Calu3 (cell line): ENCODE results near the gene CEP85. TPM values are rescaled to one million over a fixed set of nuclear protein-coding genes. Genes with fewer than 3 reads are reported as not detected.

Experiments
- BruUV-seq: library from RNA; stranded (reverse); fragments of 400-500 nt; replicated peaks from 2 replicates; lab custom pipeline; 2021; lab: Mats Ljungman, UMichigan
- CTCF ChIA-PET: fragments of 300-600 bp; sonication (Branson Sonifier 250); formaldehyde crosslinking; loops from one replicate; lab custom pipeline; 2022; ENCODE audit warnings: antibody characterized with exemption; lab: Charles Lee
- DNase-seq: peaks from one replicate; pipeline ENCODE4 v3.0.0; 2022
- H3K27ac Mint-ChIP-seq: one replicate; pipeline ENCODE4 v1.8.0; 2022; ENCODE audit warnings: mixed read lengths; ENCODE audit not compliant: unreplicated experiment
- H3K27me3 Mint-ChIP-seq: one replicate; pipeline ENCODE4 v1.8.0; 2022; ENCODE audit warnings: mixed read lengths; ENCODE audit not compliant: unreplicated experiment
- H3K36me3 Mint-ChIP-seq: one replicate; pipeline ENCODE4 v1.8.0; 2022; ENCODE audit warnings: mild to moderate bottlenecking, moderate library complexity, mixed read lengths; ENCODE audit not compliant: insufficient read depth, unreplicated experiment
- H3K4me1 Mint-ChIP-seq: one replicate; pipeline ENCODE4 v1.8.0; 2022; ENCODE audit warnings: mild to moderate bottlenecking, low read depth, mixed read lengths; ENCODE audit not compliant: unreplicated experiment
- H3K4me3 Mint-ChIP-seq: one replicate; pipeline ENCODE4 v1.8.0; 2022; ENCODE audit warnings: mild to moderate bottlenecking, low read depth, moderate library complexity, mixed read lengths; ENCODE audit not compliant: unreplicated experiment
- H3K9me3 Mint-ChIP-seq: one replicate; pipeline ENCODE4 v1.8.0; 2022; ENCODE audit warnings: low read depth, mixed read lengths; ENCODE audit not compliant: unreplicated experiment
- CTCF ChIP-seq: fragments of 200-600 bp; IDR thresholded peaks from one replicate; pipeline ENCODE4 v1.8.0; 2022; ENCODE audit warnings: antibody characterized with exemption; ENCODE audit not compliant: unreplicated experiment
- intact Hi-C: fragments of 100-400 bp; cut with micrococcal nuclease; formaldehyde crosslinking; loops from one replicate; pipeline ENCODE4 v1.10.0; 2022; ENCODE audit not compliant: unreplicated experiment
- total RNA-seq: library from RNA; stranded (reverse); gene quantifications from 2 replicates; pipeline ENCODE4 v1.2.3, GENCODE V29; 2022

CEP85 gene
- total RNA-seq, 1 experiment from 2014 or later, result 19.9 TPM

- intact Hi-C loops, result no loop called here
- no peaks in the 10 kb centered on the region for H3K9me3 Mint-ChIP-seq
- no TSS peak for BruUV-seq
- no peak for DNase-seq
- no peak for TF ChIP-seq CTCF
- no peaks in the 10 kb centered on the region for H3K4me1 Mint-ChIP-seq
- peaks cover 13% of the 10 kb centered on the region for H3K27me3 Mint-ChIP-seq
- no peaks in the 10 kb centered on the region for H3K36me3 Mint-ChIP-seq
- no peak overlapping the region for H3K4me3 Mint-ChIP-seq
- no peak overlapping the region for H3K27ac Mint-ChIP-seq
- CTCF ChIA-PET, result no interaction called here
Observed at GRCh38 chr1:26215246-26215645, 18.8 kb upstream of the CEP85 start.

GRCh38 chr1:26218906-26219494 lies 15.0 kb upstream of the CEP85 start:
- Mint-ChIP-seq H3K4me3 (no peak overlapping the region), H3K27ac (no peak overlapping the region), H3K9me3 (no peaks in the 10 kb centered on the region), H3K36me3 (peaks cover 4% of the 10 kb centered on the region), H3K27me3 (no peaks in the 10 kb centered on the region), H3K4me1 (no peaks in the 10 kb centered on the region)
- BruUV-seq, result no TSS peak
- DNase-seq, result no peak
- no peak for TF ChIP-seq CTCF
- CTCF ChIA-PET, result no interaction called here
- intact Hi-C loops, result no loop called here

- peaks cover 3% of the 10 kb centered on the region for H3K27me3 Mint-ChIP-seq
- CTCF ChIA-PET, result no interaction called here
- no peak for DNase-seq
- peaks cover under 1% of the 10 kb centered on the region for H3K4me1 Mint-ChIP-seq
- intact Hi-C loops, result loop anchor here (10.0 kb wide), 1 partner anchor 46 kb away; the partner anchor contains the start of genes CNKSR1 and ZNF593OS
- peaks cover 4% of the 10 kb centered on the region for H3K36me3 Mint-ChIP-seq
- H3K4me3 Mint-ChIP-seq, result no peak overlapping the region
- TF ChIP-seq CTCF, result no peak
- BruUV-seq, result no TSS peak
- H3K27ac Mint-ChIP-seq, result no peak overlapping the region
- no peaks in the 10 kb centered on the region for H3K9me3 Mint-ChIP-seq
Observed at GRCh38 chr1:26220199-26220912, 13.6 kb upstream of the CEP85 start.

GRCh38 chr1:26221094-26221493 lies 12.9 kb upstream of the CEP85 start:
- TF ChIP-seq CTCF, result no peak
- no peak for DNase-seq
- H3K9me3 Mint-ChIP-seq, result no peaks in the 10 kb centered on the region
- CTCF ChIA-PET, result no interaction called here
- peaks cover 4% of the 10 kb centered on the region for H3K36me3 Mint-ChIP-seq
- peaks cover 7% of the 10 kb centered on the region for H3K4me1 Mint-ChIP-seq
- H3K4me3 Mint-ChIP-seq, result no peak overlapping the region
- H3K27me3 Mint-ChIP-seq, result peaks cover 11% of the 10 kb centered on the region
- H3K27ac Mint-ChIP-seq, result no peak overlapping the region
- intact Hi-C loops, result loop anchor here (10.0 kb wide), 1 partner anchor 46 kb away; the partner anchor contains the start of genes CNKSR1 and ZNF593OS
- no TSS peak for BruUV-seq
